ENCODE data around the gene LHX3.

LHX3 gene

GRCh38 chr9:136187683-136188586 lies 17.0 kb downstream of the LHX3 start:
- TF ChIP-seq CTCF (conservative IDR thresholded peaks at IDR 0.05; ENCODE audit: control insufficient read depth, insufficient read depth, low read depth, low read length), result no peak
- H3K4me3 ChIP-seq (ENCODE audit: control insufficient read depth, low read depth, low read length), result no peak overlapping the region
- no peak for DNase-seq (ENCODE audit: low read depth)

GRCh38 chr9:136187197-136187596 lies 17.7 kb downstream of the LHX3 start:
- no peak for TF ChIP-seq CTCF (conservative IDR thresholded peaks at IDR 0.05; ENCODE audit: control insufficient read depth, insufficient read depth, low read depth, low read length)
- no peak for DNase-seq (ENCODE audit: low read depth)
- no peak overlapping the region for H3K4me3 ChIP-seq (ENCODE audit: control insufficient read depth, low read depth, low read length)

GRCh38 chr9:136186386-136186785 lies 18.5 kb downstream of the LHX3 start:
- no peak overlapping the region for H3K4me3 ChIP-seq (ENCODE audit: control insufficient read depth, low read depth, low read length)
- no peak for TF ChIP-seq CTCF (conservative IDR thresholded peaks at IDR 0.05; ENCODE audit: control insufficient read depth, insufficient read depth, low read depth, low read length)
- DNase-seq (ENCODE audit: low read depth), result no peak

GRCh38 chr9:136185596-136186366 lies 19.1 kb downstream of the LHX3 start:
- no peak for DNase-seq (ENCODE audit: low read depth)
- no peak for TF ChIP-seq CTCF (conservative IDR thresholded peaks at IDR 0.05; ENCODE audit: control insufficient read depth, insufficient read depth, low read depth, low read length)
- H3K4me3 ChIP-seq (ENCODE audit: control insufficient read depth, low read depth, low read length), result no peak overlapping the region

- TF ChIP-seq CTCF (conservative IDR thresholded peaks at IDR 0.05; ENCODE audit: control insufficient read depth, insufficient read depth, low read depth, low read length), result no peak
- no peak overlapping the region for H3K4me3 ChIP-seq (ENCODE audit: control insufficient read depth, low read depth, low read length)
- DNase-seq (ENCODE audit: low read depth), result no peak
Measured at GRCh38 chr9:136185066-136185465, 19.9 kb downstream of the LHX3 start.

- no peak for TF ChIP-seq CTCF (conservative IDR thresholded peaks at IDR 0.05; ENCODE audit: control insufficient read depth, insufficient read depth, low read depth, low read length)
- H3K4me3 ChIP-seq (ENCODE audit: control insufficient read depth, low read depth, low read length), result no peak overlapping the region
- no peak for DNase-seq (ENCODE audit: low read depth)
Measured at GRCh38 chr9:136182850-136183422, 22.0 kb downstream of the LHX3 start.

Data from fibroblast of mammary gland (primary cell).